Hematopoietic multipotent progenitor cell treated with erythropoietin and hydrocortisone succinate and interleukin-3 and kit ligand, for 6 days (in vitro differentiated cells): ENCODE data around the gene RASA4.
"Not testable (repeated sequence)": the region's sequence is repeated elsewhere in the genome, so short reads cannot be mapped to it uniquely, and the experiment has no call there.

Experiments
- DNase-seq: peaks from one replicate; pipeline ENCODE4 v3.0.0-alpha.2; 2015

The RASA4 gene

DNA sequence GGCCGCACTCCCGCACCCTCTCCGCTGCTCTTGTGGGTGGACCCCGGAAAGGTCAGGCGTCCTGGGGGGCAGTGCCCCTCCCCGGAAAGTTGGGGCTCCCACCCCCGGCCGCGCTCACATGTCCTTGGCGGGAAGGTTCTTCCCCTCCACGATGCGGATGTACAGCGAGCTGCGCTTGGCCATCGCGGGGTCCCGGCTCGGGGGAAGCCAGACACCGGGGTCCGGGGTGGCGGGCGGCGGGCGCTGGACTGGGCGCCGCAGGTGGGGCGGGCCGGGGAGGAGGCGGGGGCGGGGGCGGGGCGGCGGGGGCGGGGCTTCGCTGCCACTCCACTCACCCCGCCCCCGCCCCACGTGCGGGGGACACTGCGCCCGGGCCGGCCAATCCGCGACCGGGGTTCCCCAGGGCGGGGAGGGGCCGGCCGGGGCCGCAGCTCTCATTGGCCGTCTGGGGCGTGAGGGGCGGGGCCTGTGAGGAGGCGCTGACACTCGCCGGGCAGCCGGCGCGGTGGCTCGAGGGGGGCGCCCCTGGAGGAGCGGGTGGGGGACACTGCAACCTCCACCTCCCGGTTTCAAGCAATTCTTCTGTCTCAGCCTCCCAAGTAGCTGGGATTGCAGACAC lies at the start of gene RASA4:
RASA4 (minus strand) TSS at position 250 of the 619 bp plus-strand sequence; CDS start at position 183, 67 bp downstream.
- peak; percentile 0 for DNase-seq

DNA sequence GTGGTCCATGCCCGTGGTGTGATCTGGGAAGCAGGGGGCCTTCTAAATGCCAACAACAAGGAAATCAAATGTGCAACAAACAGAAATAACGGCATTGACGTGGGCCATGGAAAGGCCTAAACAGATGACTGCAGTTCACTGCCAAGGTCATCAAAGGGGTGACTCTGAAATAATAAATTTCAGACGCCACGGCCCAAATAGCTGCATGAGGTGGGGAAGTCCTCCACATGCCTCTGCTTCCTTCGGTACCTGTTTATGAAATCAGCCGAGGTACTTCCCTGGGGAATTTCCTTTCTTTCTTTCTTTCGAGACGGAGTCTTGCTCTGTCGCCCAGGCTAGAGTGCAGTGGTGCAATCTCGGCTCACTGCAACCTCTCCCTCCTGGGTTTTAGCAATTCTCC lies 48.2 kb upstream of the RASA4 start:
- DNase-seq: not testable (repeated sequence)

GRCh38 chr7:102649924-102650323 lies 33.4 kb upstream of the RASA4 start, which contains the start of gene SPDYE2B:
TSS of gene SPDYE2B (plus strand) at chr7:102650319. CDS start at chr7:102652349, 2,030 bp downstream.
- not testable (repeated sequence) for DNase-seq

- DNase-seq: not testable (repeated sequence)
Observed at GRCh38 chr7:102647813-102648212, 31.3 kb upstream of the RASA4 start.

GRCh38 chr7:102643404-102643803 lies 26.8 kb upstream of the RASA4 start:
- not testable (repeated sequence) for DNase-seq

- not testable (repeated sequence) for DNase-seq
Observed at GRCh38 chr7:102642691-102643090, 26.1 kb upstream of the RASA4 start, which contains the start of gene UPK3BL1. TSS of gene UPK3BL1 (minus strand) at chr7:102642791. CDS start at chr7:102642741, 50 bp downstream.

GRCh38 chr7:102638848-102639247 lies 22.3 kb upstream of the RASA4 start:
- DNase-seq: peak; percentile 0

DNA sequence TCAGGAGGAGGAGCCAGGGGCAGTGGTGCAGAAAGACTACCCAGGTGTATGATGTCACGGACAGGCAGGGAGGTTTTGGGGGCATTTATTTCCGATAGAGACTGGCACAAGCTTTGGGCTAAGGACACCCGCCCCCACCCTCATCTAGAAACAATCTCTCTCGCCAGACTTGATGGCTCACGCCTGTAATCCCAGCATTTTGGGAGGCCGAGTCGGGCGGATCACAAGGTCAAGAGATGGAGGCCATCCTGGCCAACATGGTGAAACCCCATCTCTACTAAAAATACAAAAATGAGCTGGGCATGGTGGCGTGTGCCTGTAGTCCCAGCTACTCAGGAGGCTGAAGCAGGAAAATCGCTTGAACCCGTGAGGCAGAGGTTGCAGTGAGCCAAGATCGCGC lies 20.4 kb upstream of the RASA4 start:
- not testable (repeated sequence) for DNase-seq

DNA sequence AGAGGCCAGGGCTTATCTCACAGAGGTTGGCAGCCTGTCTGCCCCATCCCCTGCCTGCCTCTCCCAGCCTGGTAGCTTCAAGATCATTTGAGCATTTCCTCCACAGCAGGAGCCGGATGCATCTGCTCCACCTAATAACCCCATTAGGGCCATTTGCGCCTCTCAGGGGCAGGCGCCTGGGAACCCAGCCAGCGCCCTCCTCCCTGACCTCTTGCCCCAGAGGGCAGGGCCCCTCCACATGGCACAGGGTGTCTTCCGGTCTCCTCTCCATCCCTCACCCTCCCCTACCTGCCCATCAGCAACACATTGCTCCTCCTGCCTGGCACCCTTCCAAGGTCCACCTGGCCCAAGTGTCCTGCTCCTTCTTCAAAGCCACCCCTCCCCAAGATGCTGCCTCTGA lies 18.8 kb upstream of the RASA4 start:
- DNase-seq: not testable (repeated sequence)

DNA sequence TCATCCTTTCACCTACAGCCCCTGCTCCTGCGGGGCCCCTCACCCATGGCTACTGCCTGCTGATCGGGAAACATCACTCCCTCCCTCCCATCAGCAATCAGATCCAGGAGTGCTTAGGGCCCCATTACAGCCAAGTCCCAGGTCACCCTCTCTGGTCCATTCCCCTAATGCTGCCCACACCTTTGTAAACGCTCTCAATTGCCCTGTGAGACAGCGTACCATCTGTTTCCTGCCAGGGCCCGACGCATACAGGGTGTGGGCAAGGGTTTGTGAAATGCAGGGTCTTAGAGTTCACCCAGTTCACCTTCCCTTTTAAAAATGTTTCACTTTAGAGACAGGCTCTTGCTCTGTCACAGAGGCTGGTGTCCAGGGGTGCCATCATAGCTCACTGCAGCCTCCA lies 17.7 kb upstream of the RASA4 start:
- not testable (repeated sequence) for DNase-seq

DNA sequence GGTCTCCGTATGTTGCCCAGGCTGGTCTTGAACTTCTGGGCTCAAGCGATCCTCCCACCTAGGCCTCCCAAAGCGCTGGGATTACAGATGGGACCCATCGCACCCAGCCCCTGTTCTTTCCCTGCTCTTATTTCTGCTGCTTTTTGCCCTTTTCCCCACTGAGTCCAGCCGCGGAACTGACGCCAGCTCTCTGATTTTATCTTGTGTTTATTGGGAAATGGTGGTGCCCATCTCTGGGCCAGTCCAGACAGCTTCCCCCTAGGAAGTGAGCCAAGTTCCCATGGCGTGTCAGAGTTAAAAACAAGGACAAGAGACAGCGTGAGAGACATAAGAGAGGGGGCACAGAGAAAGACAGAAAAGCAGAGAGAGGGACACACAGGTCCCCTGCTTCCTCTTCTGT lies 14.1 kb upstream of the RASA4 start:
- not testable (repeated sequence) for DNase-seq

- DNase-seq: not testable (repeated sequence)
Observed at GRCh38 chr7:102627271-102627904, 10.8 kb upstream of the RASA4 start.

GRCh38 chr7:102618122-102618521 lies 1.6 kb upstream of the RASA4 start:
- DNase-seq: not testable (repeated sequence)

- not testable (repeated sequence) for DNase-seq
Observed at GRCh38 chr7:102615930-102616329, 626 bp downstream of the RASA4 start.

- not testable (repeated sequence) for DNase-seq
Observed at GRCh38 chr7:102614873-102615272, 1.7 kb downstream of the RASA4 start.

- DNase-seq: not testable (repeated sequence)
Observed at GRCh38 chr7:102614346-102614697, 2.2 kb downstream of the RASA4 start.

GRCh38 chr7:102613575-102614345 lies 2.8 kb downstream of the RASA4 start:
- DNase-seq: not testable (repeated sequence)

DNA sequence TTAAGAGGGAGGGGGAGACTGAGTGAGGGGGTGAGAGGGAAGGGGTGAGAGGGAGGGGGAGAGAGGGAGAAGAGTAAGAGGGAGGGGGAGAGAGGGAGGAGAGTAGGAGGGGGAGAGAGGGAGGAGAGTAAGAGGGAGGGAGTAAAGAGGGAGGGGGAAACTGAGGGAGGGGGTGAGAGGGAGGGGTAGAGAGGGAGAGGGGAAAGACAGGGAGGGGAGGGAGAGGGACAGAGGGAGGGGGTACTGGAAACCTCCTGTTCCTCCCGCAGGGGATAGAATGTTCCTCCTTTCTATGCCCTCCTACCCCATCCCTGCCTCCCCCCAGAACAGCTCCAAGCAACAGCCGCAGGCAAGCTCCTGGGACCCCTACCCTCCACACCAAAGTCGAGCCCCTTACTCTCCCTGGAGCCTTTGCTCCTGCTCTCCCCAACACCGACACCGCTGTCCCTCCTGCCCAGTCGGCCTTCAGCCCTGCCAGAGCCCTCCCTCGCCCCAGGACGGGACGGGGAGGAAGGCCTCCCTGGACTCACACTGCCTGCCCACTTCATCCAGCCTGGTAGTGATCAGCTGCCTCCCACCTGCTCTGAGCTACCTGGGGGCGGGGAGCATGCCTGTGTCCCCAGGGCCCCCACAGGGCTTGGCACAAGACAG lies 4.8 kb downstream of the RASA4 start:
- not testable (repeated sequence) for DNase-seq

DNA sequence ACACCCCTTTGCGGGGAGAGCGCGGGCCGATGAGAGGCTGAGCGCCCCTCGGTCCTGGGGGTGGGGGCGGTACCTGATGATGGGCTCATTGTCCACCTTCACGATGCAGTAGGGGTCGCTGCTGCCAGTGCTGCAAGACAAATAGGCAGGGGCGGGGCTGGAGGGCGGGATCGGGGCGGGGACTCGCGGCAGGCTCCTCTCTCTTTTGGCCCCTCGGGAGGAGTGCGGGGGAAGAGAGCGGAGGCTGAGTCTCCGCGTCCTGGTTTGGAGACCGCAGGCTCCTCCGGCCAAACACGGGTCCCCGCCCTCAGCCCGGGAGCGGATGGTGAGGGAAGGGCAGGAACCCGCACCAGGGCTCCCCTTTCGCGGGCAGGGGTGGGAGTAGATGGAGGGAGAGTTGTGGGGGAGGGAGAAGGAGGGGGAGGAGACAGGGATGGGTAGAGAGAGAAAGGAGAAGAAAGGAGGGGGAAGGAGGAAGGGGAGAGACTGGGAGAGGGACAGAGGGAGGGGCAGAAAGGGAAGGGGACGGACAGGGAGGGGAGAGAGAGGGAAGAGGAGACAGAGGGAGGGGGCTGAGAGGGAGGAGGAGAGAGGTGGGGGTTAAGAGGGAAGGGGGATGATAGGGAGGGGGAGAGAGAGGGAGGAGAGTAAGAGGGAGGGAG lies 5.4 kb downstream of the RASA4 start:
- DNase-seq: not testable (repeated sequence)

- DNase-seq: not testable (repeated sequence)
Observed at GRCh38 chr7:102610441-102610840, 6.1 kb downstream of the RASA4 start.

- DNase-seq: not testable (repeated sequence)
Observed at GRCh38 chr7:102609734-102610133, 6.8 kb downstream of the RASA4 start.

DNA sequence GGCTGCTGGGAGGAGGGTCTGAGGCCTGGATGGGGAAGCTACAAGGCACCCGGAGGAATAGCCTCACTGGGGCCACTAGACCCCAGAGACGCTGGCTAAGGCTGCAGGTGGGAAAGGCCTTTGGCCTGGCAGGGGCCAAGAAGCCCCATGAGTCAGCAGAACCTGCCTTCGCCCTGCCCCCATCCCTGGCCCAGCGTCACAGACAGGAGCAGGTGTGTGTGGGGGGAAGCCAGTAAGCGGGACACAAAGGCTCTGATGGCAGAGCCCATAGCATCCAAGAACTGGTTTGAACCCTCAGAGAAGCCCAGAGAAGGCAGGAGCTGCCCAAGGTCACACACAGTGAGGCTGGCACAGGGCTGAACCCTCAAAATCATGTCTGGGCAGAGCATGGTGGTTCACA lies 9.7 kb downstream of the RASA4 start:
- DNase-seq: not testable (repeated sequence)
